HepG2 (cell line): ENCODE results near the gene C9orf50. TPM values are rescaled to one million over a fixed set of nuclear protein-coding genes. Genes with fewer than 3 reads are reported as not detected.
A peak's percentile ranks its signal among the peaks of the same experiment; 100 is the strongest.

ENCODE experiments used
- ATF3 ChIP-seq: sonication (generic); formaldehyde crosslinking; IDR thresholded peaks from 2 replicates; pipeline ENCODE4 v1.4.0; 2020; ENCODE audit warnings: missing genetic modification reagents
- CREM ChIP-seq, 2 experiments: sonication (generic) in 1 of 2; formaldehyde crosslinking in 1 of 2; IDR thresholded peaks; 2 replicates each; pipeline versions ENCODE4 v1.4.0 to v1.6.1; 2016 to 2020; ENCODE audit warnings: antibody characterized with exemption in 1 of 2, mild to moderate bottlenecking in 1 of 2, missing genetic modification reagents in 1 of 2
- HMGA1 ChIP-seq: sonication (generic); formaldehyde crosslinking; conservative IDR thresholded peaks from 2 replicates; pipeline ENCODE4 v1.4.0; 2020; ENCODE audit warnings: missing genetic modification reagents
- IKZF1 ChIP-seq: fragments of 450-650 bp; IDR thresholded peaks from 2 replicates; pipeline ENCODE4 v1.7.1; 2016
- KLF9 ChIP-seq: IDR thresholded peaks from 2 replicates; pipeline ENCODE4 v1.6.1; 2016; ENCODE audit warnings: low read depth
- MAZ ChIP-seq, 2 experiments: sonication (generic) in 1 of 2; formaldehyde crosslinking in 1 of 2; IDR thresholded peaks; 2 replicates each; pipeline versions ENCODE4 v1.5.0 to v1.6.1; 2012 to 2020; ENCODE audit warnings: low read depth in 2 of 2, mild to moderate bottlenecking in 2 of 2, borderline replicate concordance in 1 of 2, improper control_type of control experiment in 1 of 2, low read length in 1 of 2, missing genetic modification reagents in 1 of 2, moderate library complexity in 1 of 2
- NR2F2 ChIP-seq: IDR thresholded peaks from 2 replicates; pipeline ENCODE4 v1.6.1; 2012; ENCODE audit warnings: low read depth, inconsistent platforms, borderline replicate concordance
- NR2F6 ChIP-seq, 2 experiments: IDR thresholded peaks; 2 replicates each; pipeline ENCODE4 v1.6.1; 2016; ENCODE audit warnings: antibody characterized with exemption in 1 of 2, mild to moderate bottlenecking in 1 of 2
- PITX1 ChIP-seq: sonication (generic); formaldehyde crosslinking; IDR thresholded peaks from 2 replicates; pipeline ENCODE4 v1.5.1; 2020; ENCODE audit warnings: mild to moderate bottlenecking, missing genetic modification reagents
- RARA ChIP-seq: IDR thresholded peaks from 2 replicates; pipeline ENCODE4 v1.6.1; 2016; ENCODE audit warnings: missing genetic modification reagents, missing compliant biosample characterization
- RORA ChIP-seq: sonication (generic); formaldehyde crosslinking; IDR thresholded peaks from 2 replicates; pipeline ENCODE4 v1.5.0; 2020; ENCODE audit warnings: mild to moderate bottlenecking, missing genetic modification reagents, moderate library complexity
- SATB2 ChIP-seq: sonication (generic); formaldehyde crosslinking; IDR thresholded peaks from 2 replicates; pipeline ENCODE4 v1.5.0; 2020; ENCODE audit warnings: missing genetic modification reagents
- SNAI1 ChIP-seq: sonication (generic); formaldehyde crosslinking; IDR thresholded peaks from 2 replicates; pipeline ENCODE4 v1.5.0; 2020; ENCODE audit warnings: mild to moderate bottlenecking, missing genetic modification reagents, borderline replicate concordance
- U2AF1 ChIP-seq: fragments of 200-400 bp; formaldehyde crosslinking; optimal IDR thresholded peaks from 2 replicates; pipeline ENCODE3; 2017; ENCODE audit warnings: mild to moderate bottlenecking, low read depth, low read length
- YY1 ChIP-seq: IDR thresholded peaks from 2 replicates; pipeline ENCODE4 v1.6.1; 2011; ENCODE audit warnings: low read length, low read depth, moderate library complexity, mild to moderate bottlenecking; ENCODE audit not compliant: insufficient read depth, insufficient replicate concordance
- ZFP41 ChIP-seq: sonication (generic); formaldehyde crosslinking; IDR thresholded peaks from 2 replicates; pipeline ENCODE4 v1.4.0; 2020; ENCODE audit warnings: mild to moderate bottlenecking, missing genetic modification reagents, borderline replicate concordance
- ZKSCAN8 ChIP-seq: IDR thresholded peaks from 2 replicates; pipeline ENCODE4 v1.6.1; 2016; ENCODE audit warnings: borderline replicate concordance, missing genetic modification reagents, missing compliant biosample characterization
- ZNF138 ChIP-seq: sonication (generic); formaldehyde crosslinking; IDR thresholded peaks from 2 replicates; pipeline ENCODE4 v1.5.0; 2020; ENCODE audit warnings: mild to moderate bottlenecking, low read depth, missing genetic modification reagents
- ZNF414 ChIP-seq: sonication (generic); formaldehyde crosslinking; IDR thresholded peaks from 2 replicates; pipeline ENCODE4 v1.5.0; 2020; ENCODE audit warnings: missing genetic modification reagents
- ZNF556 ChIP-seq: sonication (generic); formaldehyde crosslinking; IDR thresholded peaks from 2 replicates; pipeline ENCODE4 v1.4.0; 2020; ENCODE audit warnings: mild to moderate bottlenecking, missing genetic modification reagents, borderline replicate concordance
- ZSCAN20 ChIP-seq: sonication (generic); formaldehyde crosslinking; IDR thresholded peaks from 2 replicates; pipeline ENCODE4 v1.4.0; 2020; ENCODE audit warnings: missing genetic modification reagents, mild to moderate bottlenecking, borderline replicate concordance
- polyA plus RNA-seq, 8 experiments: library from polyadenylated mRNA; depleted of rRNA in 3 of 8; stranded (reverse) in 7 of 8; unstranded in 1 of 8; fragments of >200 nt; fragmentation: Illumina TruSeq in 4 of 8; extraction: Trizol in 4 of 8; gene quantifications; 2 replicates each; pipeline versions ENCODE4 v1.2.1 to v1.2.3, GENCODE V29; 2011 to 2016; ENCODE audit warnings: low read depth in 4 of 8, missing spikeins in 1 of 8, mixed read lengths in 1 of 8; ENCODE audit not compliant: insufficient read depth in 1 of 8
- total RNA-seq, 5 experiments: library from RNA; depleted of rRNA; stranded (reverse); fragments of >200 nt; fragmentation: Illumina TruSeq; extraction: Trizol; gene quantifications; 2 replicates each; pipeline ENCODE4 v1.2.3, GENCODE V29; 2016; ENCODE audit warnings: low read depth in 1 of 5
- TF ChIP-seq, protein P1 (sequence below): sonication (generic); formaldehyde crosslinking; IDR thresholded peaks from 2 replicates; pipeline ENCODE4 v1.9.0; 2021; ENCODE audit warnings: missing genetic modification reagents, borderline replicate concordance
- TF ChIP-seq, protein P2 (sequence below): sonication (generic); formaldehyde crosslinking; IDR thresholded peaks from 2 replicates; pipeline ENCODE4 v1.5.0; 2020; ENCODE audit warnings: mild to moderate bottlenecking, missing genetic modification reagents

C9orf50 gene
- total and polyA plus RNA-seq, 2 of the 13 experiments (the other 11 are each of a cell fraction or from before 2014, with no cell fraction given), result not detected

DNA sequence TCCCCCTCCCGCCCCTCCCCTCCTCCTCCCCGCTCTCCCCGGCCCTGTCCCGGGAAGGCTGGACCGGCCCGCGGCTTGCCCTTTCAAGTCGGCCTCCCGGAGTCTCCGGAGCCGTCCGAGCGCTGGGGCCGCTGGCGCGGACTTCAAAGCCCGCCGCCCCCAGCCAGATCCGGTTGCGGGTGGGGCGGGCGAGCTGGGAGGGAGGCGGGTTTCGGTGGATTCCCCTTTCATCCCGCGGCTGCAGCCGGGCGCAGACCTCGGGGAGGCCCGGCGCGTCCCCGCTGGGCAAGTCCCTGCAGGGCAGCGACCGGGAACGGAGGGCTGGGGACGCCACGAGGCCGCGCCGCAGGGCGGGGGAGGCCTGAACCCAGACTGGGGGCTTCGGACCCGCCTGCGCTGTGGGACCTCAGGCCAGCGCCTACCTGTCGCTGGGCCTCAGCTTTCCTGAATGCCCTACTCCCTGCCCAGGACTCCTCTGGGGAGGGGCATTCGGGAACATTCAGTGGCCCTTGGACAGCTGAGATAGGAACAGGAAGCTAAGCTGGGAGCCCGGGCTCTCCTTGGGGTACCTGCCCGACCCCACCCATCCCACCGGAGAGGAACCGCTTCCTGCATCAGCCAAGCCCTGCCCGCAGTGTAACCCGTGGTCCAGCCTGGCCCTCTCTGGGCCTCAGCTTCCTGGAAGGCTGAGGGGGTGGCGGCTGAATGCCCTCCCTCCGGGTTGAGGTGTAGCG is 23.4 kb downstream of the C9orf50 start (continued):
- TF ChIP-seq MAZ (IDR thresholded peaks at IDR 0.05; ENCODE audit: borderline replicate concordance, low read depth, low read length) (peak; percentile 96), MAZ (CRISPR knock-in tag; IDR thresholded peaks at IDR 0.05; ENCODE audit: low read depth) (peak; percentile 99), HMGA1 (CRISPR knock-in tag) (no peak), ZNF556 (0 out of 2 replicates have a peak, but pooled peaks have one; percentile 16), SNAI1 (no peak), RORA (no peak), U2AF1 (peak; percentile 18), RARA (peak; percentile 95), NR2F2 (peak; percentile 74; the same call in 1 of the 2 replicates), CREM (IDR thresholded peaks at IDR 0.05) (peak; percentile 55; the same call in 1 of the 2 replicates), CREM (CRISPR knock-in tag; IDR thresholded peaks at IDR 0.05) (no peak), ZNF414 (peak; percentile 97), PITX1 (CRISPR knock-in tag) (peak; percentile 68), ATF3 (CRISPR knock-in tag) (peak; percentile 21; the same call in 1 of the 2 replicates), YY1 (peak; percentile 79), IKZF1 (no peak), ZKSCAN8 (CRISPR knock-in tag) (peak; percentile 66; the same call in 1 of the 2 replicates), ZNF138 (CRISPR knock-in tag) (no peak), ZFP41 (CRISPR knock-in tag) (peak; percentile 62; the same call in 1 of the 2 replicates), NR2F6 (IDR thresholded peaks at IDR 0.05) (no peak; the same call in 1 of the 2 replicates), NR2F6 (CRISPR knock-in tag; IDR thresholded peaks at IDR 0.05) (no peak; the same call in none of the 2 replicates), SATB2 (CRISPR knock-in tag) (peak; percentile 72; the same call in 1 of the 2 replicates), ZSCAN20 (peak; percentile 75; the same call in 1 of the 2 replicates), KLF9 (CRISPR knock-in tag) (no peak)
- TF ChIP-seq, protein P1, sequence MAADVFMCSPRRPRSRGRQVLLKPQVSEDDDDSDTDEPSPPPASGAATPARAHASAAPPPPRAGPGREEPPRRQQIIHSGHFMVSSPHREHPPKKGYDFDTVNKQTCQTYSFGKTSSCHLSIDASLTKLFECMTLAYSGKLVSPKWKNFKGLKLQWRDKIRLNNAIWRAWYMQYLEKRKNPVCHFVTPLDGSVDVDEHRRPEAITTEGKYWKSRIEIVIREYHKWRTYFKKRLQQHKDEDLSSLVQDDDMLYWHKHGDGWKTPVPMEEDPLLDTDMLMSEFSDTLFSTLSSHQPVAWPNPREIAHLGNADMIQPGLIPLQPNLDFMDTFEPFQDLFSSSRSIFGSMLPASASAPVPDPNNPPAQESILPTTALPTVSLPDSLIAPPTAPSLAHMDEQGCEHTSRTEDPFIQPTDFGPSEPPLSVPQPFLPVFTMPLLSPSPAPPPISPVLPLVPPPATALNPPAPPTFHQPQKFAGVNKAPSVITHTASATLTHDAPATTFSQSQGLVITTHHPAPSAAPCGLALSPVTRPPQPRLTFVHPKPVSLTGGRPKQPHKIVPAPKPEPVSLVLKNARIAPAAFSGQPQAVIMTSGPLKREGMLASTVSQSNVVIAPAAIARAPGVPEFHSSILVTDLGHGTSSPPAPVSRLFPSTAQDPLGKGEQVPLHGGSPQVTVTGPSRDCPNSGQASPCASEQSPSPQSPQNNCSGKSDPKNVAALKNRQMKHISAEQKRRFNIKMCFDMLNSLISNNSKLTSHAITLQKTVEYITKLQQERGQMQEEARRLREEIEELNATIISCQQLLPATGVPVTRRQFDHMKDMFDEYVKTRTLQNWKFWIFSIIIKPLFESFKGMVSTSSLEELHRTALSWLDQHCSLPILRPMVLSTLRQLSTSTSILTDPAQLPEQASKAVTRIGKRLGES, result 0 out of 2 replicates have a peak, but pooled peaks have one; percentile 71
- TF ChIP-seq, protein P2, sequence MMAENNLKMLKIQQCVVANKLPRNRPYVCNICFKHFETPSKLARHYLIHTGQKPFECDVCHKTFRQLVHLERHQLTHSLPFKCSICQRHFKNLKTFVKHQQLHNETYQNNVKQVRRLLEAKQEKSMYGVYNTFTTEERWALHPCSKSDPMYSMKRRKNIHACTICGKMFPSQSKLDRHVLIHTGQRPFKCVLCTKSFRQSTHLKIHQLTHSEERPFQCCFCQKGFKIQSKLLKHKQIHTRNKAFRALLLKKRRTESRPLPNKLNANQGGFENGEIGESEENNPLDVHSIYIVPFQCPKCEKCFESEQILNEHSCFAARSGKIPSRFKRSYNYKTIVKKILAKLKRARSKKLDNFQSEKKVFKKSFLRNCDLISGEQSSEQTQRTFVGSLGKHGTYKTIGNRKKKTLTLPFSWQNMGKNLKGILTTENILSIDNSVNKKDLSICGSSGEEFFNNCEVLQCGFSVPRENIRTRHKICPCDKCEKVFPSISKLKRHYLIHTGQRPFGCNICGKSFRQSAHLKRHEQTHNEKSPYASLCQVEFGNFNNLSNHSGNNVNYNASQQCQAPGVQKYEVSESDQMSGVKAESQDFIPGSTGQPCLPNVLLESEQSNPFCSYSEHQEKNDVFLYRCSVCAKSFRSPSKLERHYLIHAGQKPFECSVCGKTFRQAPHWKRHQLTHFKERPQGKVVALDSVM, result peak; percentile 86
